Measurements from ENCODE around the gene NRN1L.

The NRN1L gene

GRCh38 chr16:67856927-67857546, 27.6 kb upstream of the NRN1L start:
- TF ChIP-seq ZBTB7A (IDR thresholded peaks at IDR 0.05; ENCODE audit: low read depth) (no peak), NFIC (IDR thresholded peaks at IDR 0.05) (no peak), FOXM1 (IDR thresholded peaks at IDR 0.05; ENCODE audit: borderline replicate concordance, low read depth) (no peak), TAF1 (IDR thresholded peaks at IDR 0.05; ENCODE audit: low read depth) (no peak), CREB1 (IDR thresholded peaks at IDR 0.05; ENCODE audit: low read depth) (no peak), TEAD4 (IDR thresholded peaks at IDR 0.05) (no peak), USF1 (IDR thresholded peaks at IDR 0.05) (no peak), TCF12 (IDR thresholded peaks at IDR 0.05; ENCODE audit: low read depth) (no peak), EGR1 (IDR thresholded peaks at IDR 0.05) (no peak), RAD21 (IDR thresholded peaks at IDR 0.05; ENCODE audit: low read depth) (no peak), YY1 (IDR thresholded peaks at IDR 0.05; ENCODE audit: low read depth) (no peak), EP300 (IDR thresholded peaks at IDR 0.05; ENCODE audit: borderline replicate concordance) (no peak), CEBPB (IDR thresholded peaks at IDR 0.05) (no peak)
- TF ChIP-seq, protein P1, sequence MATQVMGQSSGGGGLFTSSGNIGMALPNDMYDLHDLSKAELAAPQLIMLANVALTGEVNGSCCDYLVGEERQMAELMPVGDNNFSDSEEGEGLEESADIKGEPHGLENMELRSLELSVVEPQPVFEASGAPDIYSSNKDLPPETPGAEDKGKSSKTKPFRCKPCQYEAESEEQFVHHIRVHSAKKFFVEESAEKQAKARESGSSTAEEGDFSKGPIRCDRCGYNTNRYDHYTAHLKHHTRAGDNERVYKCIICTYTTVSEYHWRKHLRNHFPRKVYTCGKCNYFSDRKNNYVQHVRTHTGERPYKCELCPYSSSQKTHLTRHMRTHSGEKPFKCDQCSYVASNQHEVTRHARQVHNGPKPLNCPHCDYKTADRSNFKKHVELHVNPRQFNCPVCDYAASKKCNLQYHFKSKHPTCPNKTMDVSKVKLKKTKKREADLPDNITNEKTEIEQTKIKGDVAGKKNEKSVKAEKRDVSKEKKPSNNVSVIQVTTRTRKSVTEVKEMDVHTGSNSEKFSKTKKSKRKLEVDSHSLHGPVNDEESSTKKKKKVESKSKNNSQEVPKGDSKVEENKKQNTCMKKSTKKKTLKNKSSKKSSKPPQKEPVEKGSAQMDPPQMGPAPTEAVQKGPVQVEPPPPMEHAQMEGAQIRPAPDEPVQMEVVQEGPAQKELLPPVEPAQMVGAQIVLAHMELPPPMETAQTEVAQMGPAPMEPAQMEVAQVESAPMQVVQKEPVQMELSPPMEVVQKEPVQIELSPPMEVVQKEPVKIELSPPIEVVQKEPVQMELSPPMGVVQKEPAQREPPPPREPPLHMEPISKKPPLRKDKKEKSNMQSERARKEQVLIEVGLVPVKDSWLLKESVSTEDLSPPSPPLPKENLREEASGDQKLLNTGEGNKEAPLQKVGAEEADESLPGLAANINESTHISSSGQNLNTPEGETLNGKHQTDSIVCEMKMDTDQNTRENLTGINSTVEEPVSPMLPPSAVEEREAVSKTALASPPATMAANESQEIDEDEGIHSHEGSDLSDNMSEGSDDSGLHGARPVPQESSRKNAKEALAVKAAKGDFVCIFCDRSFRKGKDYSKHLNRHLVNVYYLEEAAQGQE (IDR thresholded peaks at IDR 0.05; ENCODE audit: low read depth) = no peak
- TF ChIP-seq, protein P2, sequence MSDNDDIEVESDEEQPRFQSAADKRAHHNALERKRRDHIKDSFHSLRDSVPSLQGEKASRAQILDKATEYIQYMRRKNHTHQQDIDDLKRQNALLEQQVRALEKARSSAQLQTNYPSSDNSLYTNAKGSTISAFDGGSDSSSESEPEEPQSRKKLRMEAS (IDR thresholded peaks at IDR 0.05) = no peak

DNA sequence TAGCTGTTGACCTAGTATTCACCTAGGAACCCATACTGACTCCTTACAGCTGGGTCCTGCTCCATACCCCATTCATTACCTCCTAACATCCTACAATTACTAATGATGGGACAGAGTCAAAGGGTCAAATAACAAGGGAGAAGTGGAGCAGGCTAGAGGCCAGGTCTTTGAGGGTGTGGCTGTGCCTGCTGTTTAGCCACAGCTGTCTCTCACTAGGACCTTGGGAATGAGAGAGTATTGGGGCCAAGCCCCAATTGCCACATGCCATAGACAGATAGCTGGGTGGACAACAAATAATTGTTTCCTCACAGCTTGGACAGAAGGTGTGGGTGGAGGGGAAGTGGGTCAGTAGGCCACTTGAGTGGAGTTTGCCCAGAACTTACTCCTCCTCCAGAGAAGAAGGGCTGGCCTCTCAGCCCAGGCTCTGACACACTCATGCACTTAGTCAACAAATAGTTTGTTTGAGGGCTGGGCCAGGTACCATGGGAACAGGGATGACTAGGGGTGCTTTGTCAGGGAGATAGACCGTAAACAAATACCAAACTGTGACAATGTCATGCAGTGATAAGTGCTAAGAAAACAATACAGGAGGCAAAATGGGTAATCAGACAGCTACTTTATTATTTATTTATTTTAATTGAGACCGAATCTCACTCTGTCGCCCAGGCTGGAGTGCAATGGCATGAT, 27.0 kb upstream of the NRN1L start:
- no peak for TF ChIP-seq FOXM1 (IDR thresholded peaks at IDR 0.05; ENCODE audit: borderline replicate concordance, low read depth)
- TF ChIP-seq TAF1 (IDR thresholded peaks at IDR 0.05; ENCODE audit: low read depth) = no peak
- TF ChIP-seq RAD21 (IDR thresholded peaks at IDR 0.05; ENCODE audit: low read depth) = no peak
- no peak for TF ChIP-seq EGR1 (IDR thresholded peaks at IDR 0.05)
- no peak for TF ChIP-seq USF1 (IDR thresholded peaks at IDR 0.05)
- TF ChIP-seq CEBPB (IDR thresholded peaks at IDR 0.05) = no peak
- TF ChIP-seq ZBTB7A (IDR thresholded peaks at IDR 0.05; ENCODE audit: low read depth) = no peak
- TF ChIP-seq, protein P2 (IDR thresholded peaks at IDR 0.05) = no peak
- TF ChIP-seq YY1 (IDR thresholded peaks at IDR 0.05; ENCODE audit: low read depth) = no peak
- no peak for TF ChIP-seq TEAD4 (IDR thresholded peaks at IDR 0.05)
- no peak for TF ChIP-seq CREB1 (IDR thresholded peaks at IDR 0.05; ENCODE audit: low read depth)
- no peak for TF ChIP-seq EP300 (IDR thresholded peaks at IDR 0.05; ENCODE audit: borderline replicate concordance)
- TF ChIP-seq TCF12 (IDR thresholded peaks at IDR 0.05; ENCODE audit: low read depth) = no peak
- TF ChIP-seq NFIC (IDR thresholded peaks at IDR 0.05) = no peak
- TF ChIP-seq, protein P1 (IDR thresholded peaks at IDR 0.05; ENCODE audit: low read depth) = no peak

DNA sequence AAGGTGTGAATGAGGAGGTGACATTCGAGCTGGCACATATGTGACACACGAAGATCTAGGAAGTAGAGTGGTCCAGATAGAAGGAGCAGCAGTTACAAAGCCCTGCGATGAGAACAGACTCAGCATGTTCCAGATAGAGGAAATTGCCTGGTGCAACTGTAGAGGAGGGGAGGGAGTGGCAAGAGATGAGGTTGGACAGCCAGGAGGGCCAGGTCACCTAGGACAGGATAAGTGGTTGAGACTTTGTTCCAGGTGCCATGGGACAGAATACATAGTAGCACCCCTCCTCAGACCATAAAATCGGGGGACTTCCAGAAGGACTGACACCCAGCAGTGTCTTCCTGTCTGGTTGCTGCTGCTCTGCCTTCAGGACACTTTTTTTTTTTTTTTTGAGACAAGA, 26.2 kb upstream of the NRN1L start:
- TF ChIP-seq ZBTB7A (IDR thresholded peaks at IDR 0.05; ENCODE audit: low read depth) (no peak), CEBPB (IDR thresholded peaks at IDR 0.05) (no peak), TCF12 (IDR thresholded peaks at IDR 0.05; ENCODE audit: low read depth) (no peak)
- TF ChIP-seq, protein P2 (IDR thresholded peaks at IDR 0.05) = no peak
- TF ChIP-seq, protein P1 (IDR thresholded peaks at IDR 0.05; ENCODE audit: low read depth) = no peak
